Prostate gland (tissue), 2 donors: ENCODE measurements around the gene COPG2.

Source experiments
- POLR2A ChIP-seq: fragments of 450-650 bp; IDR thresholded peaks from one replicate; pipeline ENCODE4 v1.6.1; 2016; ENCODE audit warnings: antibody characterized with exemption, mild to moderate bottlenecking
- TF ChIP-seq, protein P1 (sequence below), 4 experiments: fragments of 200-600 bp in 2 of 4; fragments of 450-650 bp in 2 of 4; sonication (generic) in 2 of 4; IDR thresholded peaks; 1 replicate in 3 of 4; 2 replicates in 1 of 4; pipeline ENCODE4 v1.5.1; 2016 to 2019; ENCODE audit warnings: antibody characterized with exemption in 4 of 4, mild to moderate bottlenecking in 2 of 4, moderate library complexity in 2 of 4

DNA sequence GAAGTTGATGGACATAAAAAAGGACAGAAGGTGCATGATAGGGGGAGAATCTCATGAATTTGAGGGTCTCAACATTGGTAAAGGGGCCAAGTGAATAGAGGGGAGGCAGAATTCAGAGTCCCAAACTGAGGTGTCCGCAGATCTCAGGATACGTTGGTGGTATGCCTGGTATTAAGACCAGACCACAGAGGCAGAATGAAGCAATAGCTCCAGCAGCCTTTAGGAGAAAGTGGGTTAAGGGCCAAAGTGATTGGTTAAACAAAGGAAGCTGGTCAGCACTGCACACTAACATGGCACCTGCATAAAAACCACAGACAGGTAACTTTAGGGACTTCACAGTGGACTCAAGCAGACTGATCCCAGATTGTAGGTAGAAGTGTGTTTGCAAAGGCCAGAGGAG is 139.1 kb downstream of the COPG2 start:
- TF ChIP-seq, protein P1, sequence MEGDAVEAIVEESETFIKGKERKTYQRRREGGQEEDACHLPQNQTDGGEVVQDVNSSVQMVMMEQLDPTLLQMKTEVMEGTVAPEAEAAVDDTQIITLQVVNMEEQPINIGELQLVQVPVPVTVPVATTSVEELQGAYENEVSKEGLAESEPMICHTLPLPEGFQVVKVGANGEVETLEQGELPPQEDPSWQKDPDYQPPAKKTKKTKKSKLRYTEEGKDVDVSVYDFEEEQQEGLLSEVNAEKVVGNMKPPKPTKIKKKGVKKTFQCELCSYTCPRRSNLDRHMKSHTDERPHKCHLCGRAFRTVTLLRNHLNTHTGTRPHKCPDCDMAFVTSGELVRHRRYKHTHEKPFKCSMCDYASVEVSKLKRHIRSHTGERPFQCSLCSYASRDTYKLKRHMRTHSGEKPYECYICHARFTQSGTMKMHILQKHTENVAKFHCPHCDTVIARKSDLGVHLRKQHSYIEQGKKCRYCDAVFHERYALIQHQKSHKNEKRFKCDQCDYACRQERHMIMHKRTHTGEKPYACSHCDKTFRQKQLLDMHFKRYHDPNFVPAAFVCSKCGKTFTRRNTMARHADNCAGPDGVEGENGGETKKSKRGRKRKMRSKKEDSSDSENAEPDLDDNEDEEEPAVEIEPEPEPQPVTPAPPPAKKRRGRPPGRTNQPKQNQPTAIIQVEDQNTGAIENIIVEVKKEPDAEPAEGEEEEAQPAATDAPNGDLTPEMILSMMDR (IDR thresholded peaks at IDR 0.05): no peak
- TF ChIP-seq POLR2A: no peak
